Left lung (tissue), 10 donors: ENCODE measurements around the gene IL17RE. TPM values are rescaled to one million over a fixed set of nuclear protein-coding genes. Genes with fewer than 3 reads are reported as not detected.

Experiments used
- ATAC-seq: fragments of 200-7000 bp; cut with Tn5 transposase; one replicate; pipeline ENCODE4 v1.9.1; 2020; ENCODE audit warnings: moderate library complexity
- DNase-seq, 4 donors: peaks; one replicate each; pipeline ENCODE4 v3.0.0-alpha.2; 2013 to 2020
- H3K27ac ChIP-seq, 2 donors: fragments of 200-600 bp; sonication (generic) in 1 of 2; one replicate each; pipeline versions ENCODE4 v1.5.0 to v1.8.0; 2020 to 2021
- H3K27me3 ChIP-seq, 2 donors: fragments of 200-600 bp; sonication (generic) in 1 of 2; one replicate each; pipeline versions ENCODE4 v1.5.0 to v1.8.0; 2020 to 2021
- H3K36me3 ChIP-seq, 2 donors: fragments of 200-600 bp; sonication (generic) in 1 of 2; one replicate each; pipeline versions ENCODE4 v1.5.0 to v1.8.0; 2020 to 2021
- H3K4me1 ChIP-seq, 2 donors: fragments of 200-600 bp; one replicate each; pipeline ENCODE4 v1.8.0; 2021
- H3K4me3 ChIP-seq, 2 donors: fragments of 200-600 bp; sonication (generic) in 1 of 2; one replicate each; pipeline versions ENCODE4 v1.5.0 to v1.8.0; 2020 to 2021; ENCODE audit warnings: mild to moderate bottlenecking in 1 of 2
- H3K9me3 ChIP-seq, 2 donors: fragments of 200-600 bp; sonication (generic) in 1 of 2; one replicate each; pipeline versions ENCODE4 v1.5.0 to v1.8.0; 2020 to 2021
- CTCF ChIP-seq, 2 donors: fragments of 200-600 bp; sonication (generic) in 1 of 2; IDR thresholded peaks; one replicate each; pipeline versions ENCODE4 v1.5.0 to v1.8.0; 2021; ENCODE audit warnings: antibody characterized with exemption in 2 of 2
- intact Hi-C, 2 donors: fragments of 100-400 bp; cut with DNase I; formaldehyde crosslinking; loops; one replicate each; pipeline versions ENCODE4 v1.11.2 to v1.14.2; 2022
- polyA plus RNA-seq, 6 donors: library from polyadenylated mRNA; unstranded; fragments of 120-200 nt; gene quantifications; one replicate each; pipeline ENCODE4 v1.2.1, GENCODE V29; 2013; ENCODE audit not compliant: insufficient read length in 6 of 6
- total RNA-seq, 2 donors: library from RNA; stranded (reverse); fragmentation: NEBNext Ultra II Directional; extraction: Animal tissue kit (Norgen Biotek cat#: 25700); gene quantifications; one replicate each; pipeline ENCODE4 v1.2.1, GENCODE V29; 2021
- donor health status: DM: no; HTN: yes; CAD: no.
- donor health status: DM: no; HTN: no; CAD: no.

IL17RE gene
- total and polyA plus RNA-seq, 8 donors, result 14.4 to 108 (median 80.5) TPM

GRCh38 chr3:9915254-9916141, 12.8 kb downstream of the IL17RE start:
- Histone ChIP-seq H3K27me3 (no peaks in the 10 kb centered on the region), H3K4me1 (peaks cover 18 to 56% of the 10 kb centered on the region in 2 donors), H3K36me3 (no peaks in the 10 kb centered on the region), H3K27ac (peak overlapping the region; percentile 87 to 88), H3K4me3 (peak overlapping the region; percentile 55 to 57), H3K9me3 (no peaks in the 10 kb centered on the region)
- DNase-seq (peak; percentile 66 to 93 (median 76)), ATAC-seq (peak; percentile 64)
- TF ChIP-seq CTCF (IDR thresholded peaks at IDR 0.05), result peak in 1 of 2 donors; percentile 42
- intact Hi-C loops, result no loop called here

- H3K9me3 ChIP-seq, result no peaks in the 10 kb centered on the region
- DNase-seq, result no peak
- peak overlapping the region; percentile 87 to 88 for H3K27ac ChIP-seq
- peak overlapping the region; percentile 38 to 57 for H3K4me3 ChIP-seq
- ATAC-seq, result no peak
- no peaks in the 10 kb centered on the region for H3K27me3 ChIP-seq
- H3K36me3 ChIP-seq, result no peaks in the 10 kb centered on the region
- TF ChIP-seq CTCF (IDR thresholded peaks at IDR 0.05), result no peak
- H3K4me1 ChIP-seq, result peaks cover 18 to 56% of the 10 kb centered on the region in 2 donors
- intact Hi-C loops, result no loop called here
Measured at GRCh38 chr3:9916346-9916733, 13.7 kb downstream of the IL17RE start.

- ATAC-seq, result peak; percentile 91
- intact Hi-C loops, result no loop called here
- Histone ChIP-seq H3K27me3 (no peaks in the 10 kb centered on the region), H3K9me3 (no peaks in the 10 kb centered on the region), H3K4me3 (peak within 1 kb of the TSS; percentile 55 to 57), H3K4me1 (peaks cover 18 to 54% of the 10 kb centered on the region in 2 donors), H3K36me3 (no peaks in the 10 kb centered on the region), H3K27ac (peak within 1 kb of the TSS; percentile 87 to 88)
- TF ChIP-seq CTCF (IDR thresholded peaks at IDR 0.05), result no peak
- DNase-seq, result peak; percentile 73 to 92 (median 90)
Measured at GRCh38 chr3:9916734-9917680, 14.4 kb downstream of the IL17RE start, which contains the start of gene IL17RC. TSS of gene IL17RC (plus strand) at chr3:9917098. CDS start at chr3:9917316, 218 bp downstream.

- intact Hi-C loops, result no loop called here
Measured at GRCh38 chr3:9917820-9918219, 15.2 kb downstream of the IL17RE start.

More at GRCh38 chr3:9917820-9918219, 15.2 kb downstream of the IL17RE start:
- Histone ChIP-seq H3K36me3 (no peaks in the 10 kb centered on the region), H3K4me1 (peaks cover 18 to 46% of the 10 kb centered on the region in 2 donors), H3K27ac (no peak overlapping the region), H3K27me3 (no peaks in the 10 kb centered on the region), H3K9me3 (no peaks in the 10 kb centered on the region), H3K4me3 (peak overlapping the region in 1 of 2 donors; percentile 57)
- TF ChIP-seq CTCF (IDR thresholded peaks at IDR 0.05), result no peak
- ATAC-seq, result no peak
- DNase-seq, result no peak
